HG03354 (cell line): ENCODE data around the gene ZNF488.

Experiments
- ATAC-seq: cut with Tn5 transposase; IDR thresholded peaks from one replicate; pipeline ENCODE4 v1.9.1; 2021; ENCODE audit warnings: mild to moderate bottlenecking; ENCODE audit not compliant: unreplicated experiment, poor library complexity, severe bottlenecking

The ZNF488 gene

GRCh38 chr10:47369251-47369894, 14.7 kb downstream of the ZNF488 start:
- ATAC-seq = no peak

GRCh38 chr10:47368431-47369180, 15.5 kb downstream of the ZNF488 start:
- no peak for ATAC-seq

- no peak for ATAC-seq
Observed at GRCh38 chr10:47367646-47368045, 16.4 kb downstream of the ZNF488 start.

GRCh38 chr10:47366731-47367460, 17.2 kb downstream of the ZNF488 start:
- ATAC-seq = no peak

- no peak for ATAC-seq
Observed at GRCh38 chr10:47366181-47366631, 17.9 kb downstream of the ZNF488 start.

GRCh38 chr10:47365431-47366180, 18.5 kb downstream of the ZNF488 start:
- ATAC-seq = no peak

GRCh38 chr10:47364911-47365310, 19.2 kb downstream of the ZNF488 start:
- no peak for ATAC-seq

- no peak for ATAC-seq
Observed at GRCh38 chr10:47364366-47364765, 19.7 kb downstream of the ZNF488 start.

- ATAC-seq = no peak
Observed at GRCh38 chr10:47363781-47364180, 20.3 kb downstream of the ZNF488 start.

GRCh38 chr10:47362199-47362598, 21.9 kb downstream of the ZNF488 start:
- no peak for ATAC-seq

- ATAC-seq = no peak
Observed at GRCh38 chr10:47361293-47361692, 22.8 kb downstream of the ZNF488 start.

GRCh38 chr10:47360419-47361040, 23.6 kb downstream of the ZNF488 start:
- ATAC-seq = no peak

- no peak for ATAC-seq
Observed at GRCh38 chr10:47359626-47360418, 24.3 kb downstream of the ZNF488 start.

GRCh38 chr10:47359101-47359500, 25.0 kb downstream of the ZNF488 start:
- ATAC-seq = no peak

GRCh38 chr10:47358457-47358856, 25.6 kb downstream of the ZNF488 start:
- ATAC-seq = no peak

- ATAC-seq = no peak
Observed at GRCh38 chr10:47357911-47358310, 26.2 kb downstream of the ZNF488 start.

GRCh38 chr10:47357131-47357582, 26.9 kb downstream of the ZNF488 start:
- no peak for ATAC-seq

GRCh38 chr10:47356708-47357107, 27.4 kb downstream of the ZNF488 start:
- no peak for ATAC-seq

GRCh38 chr10:47354900-47355299, 29.2 kb downstream of the ZNF488 start:
- no peak for ATAC-seq
